HUES64 (cell line): Measurements from ENCODE around the gene LRRC4C.
A peak's percentile ranks its signal among the peaks of the same experiment; 100 is the strongest.

Experiments
- H3K27ac ChIP-seq: 2 replicates; pipeline ENCODE4 v1.7.0; 2013; ENCODE audit warnings: low read depth, low read length, inconsistent platforms
- H3K27me3 ChIP-seq: 2 replicates; pipeline ENCODE4 v1.6.1; 2013; ENCODE audit warnings: mild to moderate bottlenecking, low read length; ENCODE audit not compliant: insufficient read depth
- H3K36me3 ChIP-seq: 2 replicates; pipeline ENCODE4 v1.6.1; 2013; ENCODE audit warnings: mild to moderate bottlenecking, low read length; ENCODE audit not compliant: insufficient read depth
- H3K4me1 ChIP-seq: 2 replicates; pipeline ENCODE4 v1.6.1; 2013; ENCODE audit warnings: mild to moderate bottlenecking, low read length, moderate library complexity; ENCODE audit not compliant: insufficient read depth
- H3K4me3 ChIP-seq: 2 replicates; pipeline ENCODE4 v1.5.1; 2013; ENCODE audit warnings: mild to moderate bottlenecking, low read length, moderate library complexity
- H3K9ac ChIP-seq: 2 replicates; pipeline ENCODE4 v1.6.1; 2013; ENCODE audit warnings: mild to moderate bottlenecking, low read depth, low read length
- H3K9me3 ChIP-seq: 2 replicates; pipeline ENCODE4 v1.6.1; 2013; ENCODE audit warnings: low read depth, low read length; ENCODE audit not compliant: insufficient read depth
- WGBS: fragments of 150-250, 120-280 bp; methylation state at CpG from one replicate; pipeline ENCODE4 v1.1.7; 2013; ENCODE audit warnings: missing lambda C conversion rate; 5-methylcytosine and 5-hydroxymethylcytosine counted together

The LRRC4C gene

GRCh38 chr11:40797981-40798380, 661.5 kb downstream of the LRRC4C start:
- no peaks in the 10 kb centered on the region for H3K36me3 ChIP-seq
- H3K27me3 ChIP-seq: no peaks in the 10 kb centered on the region
- no peaks in the 10 kb centered on the region for H3K4me1 ChIP-seq
- H3K9me3 ChIP-seq: no peaks in the 10 kb centered on the region
- H3K27ac ChIP-seq: no peak overlapping the region
- no peak overlapping the region for H3K4me3 ChIP-seq
- no peak overlapping the region for H3K9ac ChIP-seq
- 71% methylated on average over 1 of the region's 1 CpG for WGBS

DNA sequence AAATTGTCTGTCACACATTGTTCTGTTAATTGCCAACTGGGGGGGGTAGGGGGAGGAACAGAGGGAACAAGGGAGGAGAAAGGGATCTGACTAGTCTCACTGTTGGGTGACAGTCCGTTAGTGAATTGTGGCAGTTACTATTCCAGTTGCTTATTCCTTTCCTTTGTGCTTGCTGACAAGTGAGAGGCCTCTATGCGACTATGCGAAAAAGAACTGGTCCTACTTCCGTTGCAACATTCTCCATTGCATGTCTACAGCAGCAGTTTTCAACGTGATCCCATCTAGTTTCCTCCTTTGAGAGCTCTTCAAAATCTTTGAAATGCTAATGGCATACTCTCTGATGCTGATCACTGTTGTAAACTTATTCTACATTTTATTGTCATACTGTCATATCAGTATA, 672.2 kb downstream of the LRRC4C start:
- no peaks in the 10 kb centered on the region for H3K36me3 ChIP-seq
- H3K4me3 ChIP-seq: no peak overlapping the region
- H3K9ac ChIP-seq: no peak overlapping the region
- peak overlapping the region; percentile 70; the same call in 1 of the 2 replicates for H3K27ac ChIP-seq
- no peaks in the 10 kb centered on the region for H3K9me3 ChIP-seq
- H3K27me3 ChIP-seq: no peaks in the 10 kb centered on the region
- WGBS: 44% methylated on average over 5 of the region's 5 CpGs
- H3K4me1 ChIP-seq: peaks cover 12% of the 10 kb centered on the region

GRCh38 chr11:40763046-40763445, 696.4 kb downstream of the LRRC4C start:
- H3K9ac ChIP-seq: no peak overlapping the region
- H3K9me3 ChIP-seq: no peaks in the 10 kb centered on the region
- no peak overlapping the region for H3K27ac ChIP-seq
- no peaks in the 10 kb centered on the region for H3K4me1 ChIP-seq
- no peak overlapping the region for H3K4me3 ChIP-seq
- H3K27me3 ChIP-seq: no peaks in the 10 kb centered on the region
- no peaks in the 10 kb centered on the region for H3K36me3 ChIP-seq

DNA sequence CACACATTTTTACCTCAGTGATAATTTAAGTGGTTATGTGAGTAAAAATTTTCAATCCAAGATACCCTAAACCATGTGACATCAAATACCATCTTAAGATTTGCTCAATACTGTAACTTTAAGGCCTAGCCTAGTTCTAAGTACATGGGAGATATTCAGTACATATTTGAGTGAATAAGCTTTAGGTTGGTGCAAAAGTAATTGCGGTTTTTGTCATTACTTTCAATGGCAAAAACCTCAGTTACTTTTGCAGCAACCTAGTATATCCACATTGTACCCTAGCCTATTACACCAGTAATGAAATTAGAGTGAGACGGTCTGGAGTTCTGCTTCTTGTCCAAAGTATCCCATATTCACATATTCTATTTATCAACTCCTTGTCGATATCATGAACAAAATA, 700.1 kb downstream of the LRRC4C start:
- H3K27me3 ChIP-seq: no peaks in the 10 kb centered on the region
- no peak overlapping the region for H3K9ac ChIP-seq
- H3K9me3 ChIP-seq: no peaks in the 10 kb centered on the region
- H3K27ac ChIP-seq: no peak overlapping the region
- 92% methylated on average over 2 of the region's 3 CpGs for WGBS
- no peaks in the 10 kb centered on the region for H3K4me1 ChIP-seq
- no peak overlapping the region for H3K4me3 ChIP-seq
- H3K36me3 ChIP-seq: no peaks in the 10 kb centered on the region

- H3K36me3 ChIP-seq: no peaks in the 10 kb centered on the region
- no peaks in the 10 kb centered on the region for H3K9me3 ChIP-seq
- H3K27me3 ChIP-seq: no peaks in the 10 kb centered on the region
- no peak overlapping the region for H3K4me3 ChIP-seq
- 90% methylated on average over 2 of the region's 2 CpGs for WGBS
- H3K9ac ChIP-seq: no peak overlapping the region
- no peaks in the 10 kb centered on the region for H3K4me1 ChIP-seq
- H3K27ac ChIP-seq: no peak overlapping the region
These were observed 705.2 kb downstream of the LRRC4C start for GRCh38 chr11:40754297-40754696.

DNA sequence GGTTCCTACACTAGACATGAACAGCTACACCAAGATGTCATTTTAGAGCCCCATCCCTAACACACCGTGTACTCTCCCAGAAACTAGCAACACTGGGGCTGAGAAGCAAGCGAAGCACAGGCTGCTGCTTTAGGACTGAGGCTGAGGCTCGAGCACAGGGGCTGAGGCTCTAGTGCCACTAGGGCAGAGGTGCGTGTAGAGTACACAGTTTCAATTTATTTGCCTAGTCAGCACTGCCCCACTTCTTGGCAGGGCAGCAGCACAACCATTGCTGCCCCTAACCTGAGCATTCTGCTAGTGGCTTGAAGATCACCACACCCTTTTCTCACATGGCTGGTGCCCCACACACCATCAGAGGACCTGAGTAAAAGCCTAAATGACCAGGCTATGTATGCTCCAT, 713.2 kb downstream of the LRRC4C start:
- Histone ChIP-seq H3K9ac (no peak overlapping the region), H3K27me3 (no peaks in the 10 kb centered on the region), H3K4me3 (no peak overlapping the region), H3K27ac (no peak overlapping the region), H3K9me3 (no peaks in the 10 kb centered on the region), H3K4me1 (no peaks in the 10 kb centered on the region), H3K36me3 (no peaks in the 10 kb centered on the region)
- 86% methylated on average over 4 of the region's 4 CpGs for WGBS

GRCh38 chr11:40732132-40732531, 727.3 kb downstream of the LRRC4C start:
- no peaks in the 10 kb centered on the region for H3K9me3 ChIP-seq
- no peaks in the 10 kb centered on the region for H3K4me1 ChIP-seq
- H3K27ac ChIP-seq: no peak overlapping the region
- H3K9ac ChIP-seq: no peak overlapping the region
- no peaks in the 10 kb centered on the region for H3K27me3 ChIP-seq
- H3K4me3 ChIP-seq: no peak overlapping the region
- H3K36me3 ChIP-seq: no peaks in the 10 kb centered on the region
- 91% methylated on average over 4 of the region's 4 CpGs for WGBS

GRCh38 chr11:40722179-40722795, 737.2 kb downstream of the LRRC4C start:
- Histone ChIP-seq H3K9ac (no peak overlapping the region), H3K4me1 (0 out of 2 replicates have a peak, but pooled peaks cover 2% of the 10 kb centered on the region), H3K27ac (no peak overlapping the region), H3K9me3 (no peaks in the 10 kb centered on the region), H3K27me3 (no peaks in the 10 kb centered on the region), H3K4me3 (no peak overlapping the region), H3K36me3 (no peaks in the 10 kb centered on the region)
- 41% methylated on average over 10 of the region's 10 CpGs for WGBS

DNA sequence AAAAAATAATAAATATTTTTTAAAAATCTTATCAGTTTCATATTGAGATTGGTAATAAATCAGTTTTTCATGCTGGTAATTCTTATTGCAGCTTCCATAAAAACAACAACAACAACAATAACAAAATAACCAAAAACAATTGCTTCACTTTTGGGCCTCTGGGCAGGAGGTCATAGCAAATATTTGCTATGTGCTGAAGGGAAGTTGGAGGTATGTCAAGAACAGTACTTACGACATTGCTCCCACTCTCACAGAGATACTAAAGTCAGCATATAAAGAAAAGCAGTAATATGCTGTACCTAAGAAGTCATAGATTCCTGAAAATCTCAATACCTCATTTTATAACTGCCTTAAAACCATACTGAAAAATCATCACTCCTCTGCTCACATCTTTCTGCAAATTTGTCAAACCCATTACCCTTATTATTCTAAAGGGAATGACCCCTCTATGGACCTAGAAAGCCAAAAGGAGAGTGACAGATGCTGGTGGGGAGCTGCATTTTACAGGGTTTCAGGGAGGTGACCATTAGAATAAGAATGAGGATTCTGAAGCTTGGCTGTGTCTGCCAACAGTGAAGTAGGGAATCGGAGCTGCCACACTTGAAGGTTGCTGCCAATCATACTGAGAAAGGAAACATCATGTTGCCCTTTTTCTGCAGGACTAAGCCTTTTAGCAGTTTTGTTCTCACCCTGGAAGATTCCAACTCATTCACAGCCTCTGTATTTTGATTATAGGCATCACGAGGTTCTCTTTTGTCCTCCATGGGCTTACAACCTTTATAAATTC, 742.9 kb downstream of the LRRC4C start:
- H3K4me3 ChIP-seq: no peak overlapping the region
- no peaks in the 10 kb centered on the region for H3K9me3 ChIP-seq
- WGBS: 47% methylated on average over 2 of the region's 3 CpGs
- no peaks in the 10 kb centered on the region for H3K27me3 ChIP-seq
- H3K27ac ChIP-seq: 0 out of 2 replicates have a peak overlapping the region, but pooled peaks have one; percentile 14
- H3K4me1 ChIP-seq: peaks cover 16% of the 10 kb centered on the region
- H3K36me3 ChIP-seq: no peaks in the 10 kb centered on the region
- no peak overlapping the region for H3K9ac ChIP-seq

GRCh38 chr11:40713083-40713482, 746.4 kb downstream of the LRRC4C start:
- Histone ChIP-seq H3K9ac (no peak overlapping the region), H3K27me3 (no peaks in the 10 kb centered on the region), H3K4me1 (peaks cover 16% of the 10 kb centered on the region), H3K9me3 (0 out of 2 replicates have a peak, but pooled peaks cover 5% of the 10 kb centered on the region), H3K27ac (no peak overlapping the region), H3K4me3 (no peak overlapping the region), H3K36me3 (no peaks in the 10 kb centered on the region)
- WGBS: 100% methylated on average over 3 of the region's 4 CpGs

DNA sequence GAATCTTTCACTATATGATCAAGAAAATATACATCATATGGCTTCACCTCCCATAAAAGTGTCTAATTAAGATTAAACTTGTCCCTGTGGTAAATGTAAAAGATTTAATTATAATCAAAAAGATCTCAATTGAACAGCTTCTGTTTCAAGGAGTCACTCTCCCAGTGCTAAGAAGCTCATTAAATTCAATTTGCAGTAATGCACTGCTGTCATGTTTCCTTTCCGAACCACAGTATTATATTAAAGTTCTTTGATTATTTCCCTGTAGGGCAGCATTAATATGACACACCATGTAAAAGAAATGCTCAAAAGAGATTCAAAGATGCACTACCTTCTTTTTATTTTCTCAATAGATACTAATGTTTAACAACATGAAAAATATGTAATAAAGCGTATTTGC, 758.4 kb downstream of the LRRC4C start:
- Histone ChIP-seq H3K9me3 (no peaks in the 10 kb centered on the region), H3K36me3 (no peaks in the 10 kb centered on the region), H3K27me3 (no peaks in the 10 kb centered on the region), H3K27ac (no peak overlapping the region), H3K4me3 (no peak overlapping the region), H3K9ac (no peak overlapping the region), H3K4me1 (no peaks in the 10 kb centered on the region)
- WGBS: 100% methylated on average over 1 of the region's 2 CpGs
